ENCODE results near the gene AGFG2.
"Not testable (repeated sequence)": the region's sequence is repeated elsewhere in the genome, so short reads cannot be mapped to it uniquely, and the experiment has no call there.

The AGFG2 gene, protein sequence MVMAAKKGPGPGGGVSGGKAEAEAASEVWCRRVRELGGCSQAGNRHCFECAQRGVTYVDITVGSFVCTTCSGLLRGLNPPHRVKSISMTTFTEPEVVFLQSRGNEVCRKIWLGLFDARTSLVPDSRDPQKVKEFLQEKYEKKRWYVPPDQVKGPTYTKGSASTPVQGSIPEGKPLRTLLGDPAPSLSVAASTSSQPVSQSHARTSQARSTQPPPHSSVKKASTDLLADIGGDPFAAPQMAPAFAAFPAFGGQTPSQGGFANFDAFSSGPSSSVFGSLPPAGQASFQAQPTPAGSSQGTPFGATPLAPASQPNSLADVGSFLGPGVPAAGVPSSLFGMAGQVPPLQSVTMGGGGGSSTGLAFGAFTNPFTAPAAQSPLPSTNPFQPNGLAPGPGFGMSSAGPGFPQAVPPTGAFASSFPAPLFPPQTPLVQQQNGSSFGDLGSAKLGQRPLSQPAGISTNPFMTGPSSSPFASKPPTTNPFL

DNA sequence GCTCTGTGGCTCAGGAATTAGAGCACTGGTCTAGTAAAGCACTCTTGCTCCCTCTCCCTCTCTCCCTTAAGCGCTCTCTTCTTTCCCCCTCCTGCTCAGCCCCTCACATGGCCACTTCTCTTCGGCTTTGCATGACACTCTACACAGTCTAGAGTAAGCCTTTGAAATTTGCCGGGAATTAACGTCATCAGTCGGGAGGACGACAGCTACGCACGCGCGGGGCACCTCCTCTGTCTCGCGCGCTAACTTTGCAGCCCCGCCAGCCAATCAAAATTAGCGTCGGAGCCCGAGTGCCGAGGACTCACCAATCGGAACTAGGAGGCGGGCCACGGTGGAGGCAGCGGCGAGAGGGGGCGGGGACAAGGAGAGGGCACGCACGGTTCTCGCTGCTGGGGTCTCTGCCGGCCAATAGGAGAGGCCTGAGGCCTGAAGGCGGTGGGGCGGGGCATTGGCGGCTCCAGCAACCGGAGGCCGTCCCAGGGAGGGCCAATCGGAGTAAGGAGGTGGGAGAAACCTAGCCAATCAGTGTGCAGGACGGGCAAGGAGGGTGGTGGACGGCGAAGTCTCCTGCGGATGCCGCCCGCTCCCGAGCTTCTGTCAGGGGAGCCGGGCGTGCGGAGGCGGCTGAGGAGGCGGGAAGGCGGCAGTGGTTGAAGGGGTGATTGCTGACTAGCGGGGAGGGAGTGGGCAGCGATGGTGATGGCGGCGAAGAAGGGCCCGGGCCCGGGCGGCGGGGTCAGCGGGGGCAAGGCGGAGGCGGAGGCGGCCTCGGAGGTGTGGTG is at the start of gene AGFG2:
Gene AGFG2 (plus strand): TSS at position 550 of the 782 bp plus-strand sequence. CDS start 144 bp downstream, at position 694.
- DNase-seq = peak; percentile 100

DNA sequence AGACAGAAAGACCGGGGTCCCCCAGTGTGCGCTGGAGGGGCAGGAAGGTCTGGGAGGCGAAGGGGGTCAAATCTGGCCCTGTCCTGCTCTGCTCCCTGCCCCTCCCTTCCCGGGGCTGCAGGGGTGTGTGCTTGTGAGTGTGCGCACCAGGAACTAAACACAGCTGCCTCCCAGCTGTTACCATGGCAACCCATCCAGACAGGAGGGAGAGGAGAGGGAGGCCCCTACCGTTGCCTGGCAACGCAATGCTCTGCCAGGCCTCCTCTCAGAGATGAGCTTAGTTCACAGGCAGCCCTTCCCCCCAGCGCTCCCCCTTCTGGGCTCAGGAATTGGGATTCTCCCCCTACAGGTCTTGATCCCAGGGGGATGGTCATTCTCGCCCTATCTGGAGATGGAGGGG is 49.2 kb upstream of the AGFG2 start:
- DNase-seq = peak; percentile 91

DNA sequence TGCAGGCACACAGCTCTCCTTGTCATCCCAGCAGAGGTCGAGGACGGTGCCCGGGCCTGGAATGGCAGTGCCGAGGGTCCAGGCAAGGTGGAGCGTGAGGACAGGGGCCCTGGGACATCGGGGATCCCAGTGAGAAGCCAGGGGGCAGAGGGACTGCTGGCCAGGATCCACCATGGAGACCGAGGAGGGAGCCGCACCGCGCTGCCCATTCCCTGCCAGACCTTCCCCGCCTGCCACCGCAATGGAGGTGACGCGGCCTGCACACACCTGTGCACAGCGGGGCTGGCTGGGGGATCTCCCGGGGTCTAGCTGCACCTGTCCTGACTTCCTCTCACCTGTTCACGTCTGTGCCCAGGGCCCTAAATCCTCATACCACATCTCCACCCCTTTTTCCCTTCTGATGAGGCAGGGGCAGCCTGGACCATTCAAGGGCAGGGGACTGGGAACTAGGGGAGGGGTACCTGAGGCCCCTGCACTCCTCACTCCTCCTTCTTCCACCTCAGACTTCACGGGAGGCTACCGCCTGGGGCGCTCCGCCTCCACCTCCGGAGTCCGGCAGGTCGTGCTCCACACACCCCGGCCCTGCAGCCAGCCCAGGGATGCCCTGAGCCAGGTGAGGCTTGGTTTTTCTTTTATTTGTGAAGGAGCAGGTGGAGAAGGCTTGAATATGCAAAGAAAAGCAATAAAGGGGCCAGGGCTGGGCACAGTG is 48.4 kb upstream of the AGFG2 start:
- DNase-seq = no peak

DNA sequence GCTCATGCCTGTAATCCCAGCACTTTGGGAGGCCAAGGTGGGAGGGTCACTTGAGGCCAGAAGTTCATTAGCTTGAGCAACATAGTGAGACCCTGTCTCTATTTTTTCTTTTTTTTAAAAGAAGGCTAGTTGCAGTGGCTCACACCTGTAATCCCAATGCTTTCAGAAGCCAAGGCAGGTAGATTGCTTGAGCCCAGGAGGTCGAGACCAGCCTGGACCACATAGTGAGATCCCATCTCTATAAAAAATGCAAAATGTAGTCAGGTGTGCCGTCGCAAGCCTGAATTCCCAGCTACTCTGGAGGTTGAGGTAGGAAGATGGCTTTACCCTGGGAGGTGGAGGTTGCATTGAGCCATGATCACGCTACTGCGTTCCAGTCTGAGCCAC is 47.8 kb upstream of the AGFG2 start:
- DNase-seq = no peak

DNA sequence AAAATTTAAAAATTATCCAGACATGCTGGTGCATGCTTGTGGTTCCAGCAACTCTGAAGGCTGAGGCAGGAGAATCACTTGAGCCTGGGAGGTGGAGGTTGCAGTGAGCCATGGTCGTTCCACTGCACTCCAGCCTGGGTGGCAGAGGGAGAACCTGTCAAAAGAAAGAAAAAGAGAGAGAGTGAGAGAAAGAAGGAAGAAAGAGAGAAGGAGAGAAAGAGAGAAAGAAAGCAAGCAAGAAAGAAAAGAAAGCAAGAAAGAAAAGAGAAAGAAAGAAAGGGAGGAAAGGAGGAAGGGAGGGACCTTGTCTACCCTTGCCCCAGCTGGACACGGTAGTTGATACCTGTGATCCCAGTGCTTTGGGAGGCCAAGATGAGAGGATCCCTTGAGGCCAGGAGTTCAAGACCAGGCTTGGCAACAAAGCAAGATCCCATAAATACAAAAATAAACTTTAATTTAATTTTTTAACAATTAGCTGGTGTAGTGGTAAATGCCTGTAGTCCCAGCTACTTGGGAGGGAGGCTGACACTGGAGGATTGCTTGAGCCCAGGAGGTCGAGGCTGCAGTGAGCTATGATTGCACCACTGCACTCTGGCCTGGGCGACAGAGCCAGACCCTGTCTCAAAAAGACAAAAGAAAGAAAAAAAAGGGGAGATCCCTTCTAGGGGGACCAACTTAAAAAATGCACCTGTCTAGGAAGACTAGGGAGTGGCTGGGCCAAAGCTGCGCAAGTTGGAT is 46.1 kb upstream of the AGFG2 start:
- DNase-seq = no peak

DNA sequence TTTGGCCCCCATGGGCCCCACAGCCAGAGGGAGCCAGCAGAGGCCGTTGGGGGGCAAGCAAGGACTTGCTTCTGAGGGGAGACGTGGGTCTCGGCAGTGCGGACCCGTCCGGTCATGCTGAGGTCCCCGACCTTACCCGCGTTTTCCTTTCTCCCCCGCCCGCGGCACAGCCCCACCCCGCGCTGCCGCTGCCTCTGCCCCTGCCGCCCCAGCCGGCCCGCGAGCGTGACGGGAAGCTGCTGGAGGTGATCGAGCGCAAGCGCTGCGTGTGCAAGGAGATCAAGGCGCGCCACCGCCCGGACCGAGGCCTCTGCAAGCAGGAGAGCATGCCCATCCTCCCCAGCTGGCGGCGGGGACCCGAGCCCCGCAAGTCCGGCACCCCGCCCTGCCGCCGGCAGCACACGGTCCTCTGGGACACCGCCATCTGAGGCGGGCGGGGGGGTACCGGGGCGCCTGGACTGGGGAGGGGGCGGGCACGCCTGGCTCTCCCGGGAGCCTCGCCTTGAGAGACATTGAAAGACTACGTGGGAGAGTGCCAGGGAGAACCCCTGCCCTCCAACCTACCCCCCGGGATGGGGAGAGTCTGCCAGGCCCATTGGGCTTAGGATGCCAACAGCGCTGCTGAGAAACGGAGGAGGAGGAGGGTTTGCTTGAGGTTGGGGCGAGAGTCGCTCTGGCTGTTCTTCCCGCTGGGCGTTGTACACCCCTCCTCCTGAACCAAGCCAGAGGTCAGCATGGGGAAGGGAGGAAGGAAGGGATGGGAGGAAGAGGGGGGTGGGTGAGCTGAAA is 45.3 kb upstream of the AGFG2 start:
- DNase-seq = peak; percentile 77

DNA sequence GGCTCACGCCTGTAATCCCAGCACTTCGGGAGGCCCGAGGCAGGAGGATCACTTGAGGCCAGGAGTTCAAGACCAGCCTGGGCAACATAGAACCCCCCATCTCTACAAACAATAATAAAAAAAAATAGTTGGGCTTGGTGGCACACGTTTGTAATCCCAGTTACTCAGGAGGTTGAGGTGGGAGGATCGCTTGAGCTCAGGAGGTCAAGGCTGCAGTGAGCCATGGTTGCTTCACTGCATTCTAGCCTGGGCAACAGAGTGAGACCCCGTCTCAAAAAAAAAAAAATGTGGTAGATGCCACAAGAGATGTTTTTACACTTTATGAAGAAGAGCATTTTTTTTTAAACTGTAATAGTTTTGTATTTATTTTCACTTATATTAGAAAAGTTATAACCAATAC is 42.5 kb upstream of the AGFG2 start:
- DNase-seq = no peak

DNA sequence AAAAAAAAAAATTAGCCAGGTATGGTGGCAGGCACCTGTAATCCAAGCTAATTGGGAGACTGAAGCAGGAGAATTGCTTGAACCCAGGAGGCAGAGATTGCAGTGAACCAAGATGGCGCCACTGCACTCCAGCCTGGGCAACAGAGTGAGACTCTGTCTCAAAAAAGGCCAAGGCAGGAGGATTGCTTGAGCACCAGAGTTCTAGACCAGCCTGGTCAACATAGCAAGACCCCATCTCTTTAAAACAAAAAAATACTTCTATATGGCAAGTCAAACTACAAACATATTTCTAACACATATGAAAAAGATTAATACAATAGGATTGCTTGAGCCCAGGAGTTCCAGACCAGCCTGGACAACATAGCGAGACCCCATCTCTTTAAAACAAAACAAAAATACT is 38.3 kb upstream of the AGFG2 start:
- not testable (repeated sequence) for DNase-seq

DNA sequence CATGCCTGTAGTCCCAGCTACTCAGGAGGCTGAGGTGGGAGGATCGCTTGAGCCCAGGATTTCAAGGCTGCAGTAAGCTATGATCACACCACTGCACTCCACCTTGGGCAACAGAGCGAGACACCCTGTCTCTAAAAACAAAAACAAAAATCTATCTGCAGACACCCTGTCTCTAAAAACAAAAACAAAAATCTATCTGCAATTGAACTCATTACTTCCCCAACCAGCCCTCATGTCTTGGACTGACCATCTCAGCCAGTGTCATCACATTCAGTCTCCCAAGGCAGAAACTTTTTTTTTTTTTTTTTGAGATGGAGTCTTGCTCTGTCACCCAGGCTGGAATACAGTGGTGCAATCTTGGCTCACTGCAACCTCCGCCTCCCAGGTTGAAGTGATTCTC is 35.0 kb upstream of the AGFG2 start:
- DNase-seq = not testable (repeated sequence)

DNA sequence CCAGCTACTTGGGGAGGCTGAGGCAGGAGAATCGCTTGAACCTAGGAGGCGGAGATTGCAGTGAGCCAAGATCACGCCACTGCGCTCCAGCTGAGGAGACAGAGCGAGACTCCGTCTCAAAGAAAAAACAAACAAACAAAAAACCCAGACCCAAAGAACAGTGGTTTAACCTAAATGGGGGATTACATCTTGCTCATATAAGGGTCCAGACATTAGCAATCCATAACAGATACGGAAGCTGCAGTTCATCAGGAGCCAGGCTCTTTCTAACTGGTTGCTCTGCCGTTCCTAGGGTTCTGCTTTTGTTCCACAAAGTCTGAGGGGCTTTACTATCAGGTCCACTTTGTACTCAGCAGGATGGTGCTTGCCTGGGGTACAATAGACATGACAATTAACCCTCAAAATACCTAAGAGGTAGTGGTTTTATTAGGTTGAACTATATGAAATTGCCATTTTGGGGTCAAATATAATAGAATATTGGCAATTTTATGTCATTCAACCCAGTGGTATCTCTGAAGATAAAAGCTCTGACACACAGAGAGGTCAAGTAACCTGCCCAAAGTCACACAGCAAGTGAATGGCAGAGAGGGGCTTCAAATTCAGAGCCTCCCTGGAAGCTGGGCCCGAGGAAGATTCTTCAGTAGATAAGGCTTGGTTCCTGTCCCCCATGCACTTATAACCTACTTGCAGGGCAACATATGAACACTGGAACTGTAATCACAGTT is 34.0 kb upstream of the AGFG2 start:
- no peak for DNase-seq

DNA sequence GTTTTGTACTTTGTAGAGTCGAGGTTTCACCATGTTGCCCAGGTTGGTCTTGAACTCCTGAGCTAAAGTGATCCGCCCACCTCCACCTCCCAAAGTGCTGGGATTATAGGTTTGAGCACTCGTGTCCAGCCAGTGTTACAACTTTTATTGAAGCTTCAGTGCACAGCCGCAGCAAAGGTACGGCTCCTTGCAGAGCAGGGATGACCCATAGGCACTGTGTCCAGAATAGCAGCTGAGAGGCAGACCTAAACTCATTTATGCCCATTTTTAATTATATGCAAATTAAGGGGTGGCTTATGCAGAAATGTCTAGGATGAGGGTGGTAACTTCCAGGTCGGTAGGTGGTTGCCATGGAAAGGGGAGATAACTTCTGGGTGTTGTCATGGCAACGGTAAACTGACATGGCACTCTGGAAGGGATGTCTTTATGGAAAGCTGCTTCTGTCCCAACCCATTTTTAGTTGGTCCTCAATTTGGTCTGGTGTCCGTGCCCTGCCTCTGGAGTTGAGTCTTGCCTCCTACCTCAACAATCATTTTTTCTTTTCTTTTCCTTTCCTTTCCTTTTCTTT is 32.6 kb upstream of the AGFG2 start:
- peak; percentile 56 for DNase-seq

DNA sequence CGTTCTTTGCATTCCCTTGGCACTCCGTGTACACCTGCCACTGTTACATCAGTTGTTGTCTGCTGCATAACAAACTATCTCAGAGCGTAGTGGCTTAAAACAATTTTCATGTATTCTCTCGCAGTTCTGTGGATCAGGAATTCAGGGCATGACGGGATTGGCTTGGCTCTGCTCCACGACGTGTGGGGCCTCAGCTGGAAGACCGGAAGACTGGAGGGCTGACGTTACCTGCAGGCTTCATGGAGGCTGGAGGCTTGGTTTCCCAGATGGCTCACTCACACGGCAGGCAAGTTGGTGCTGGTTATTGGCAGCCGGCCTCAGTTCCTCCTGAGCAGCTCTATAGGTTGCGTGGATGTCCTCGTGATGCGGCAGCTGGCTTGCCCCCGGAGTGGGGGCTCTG is 29.8 kb upstream of the AGFG2 start:
- no peak for DNase-seq

DNA sequence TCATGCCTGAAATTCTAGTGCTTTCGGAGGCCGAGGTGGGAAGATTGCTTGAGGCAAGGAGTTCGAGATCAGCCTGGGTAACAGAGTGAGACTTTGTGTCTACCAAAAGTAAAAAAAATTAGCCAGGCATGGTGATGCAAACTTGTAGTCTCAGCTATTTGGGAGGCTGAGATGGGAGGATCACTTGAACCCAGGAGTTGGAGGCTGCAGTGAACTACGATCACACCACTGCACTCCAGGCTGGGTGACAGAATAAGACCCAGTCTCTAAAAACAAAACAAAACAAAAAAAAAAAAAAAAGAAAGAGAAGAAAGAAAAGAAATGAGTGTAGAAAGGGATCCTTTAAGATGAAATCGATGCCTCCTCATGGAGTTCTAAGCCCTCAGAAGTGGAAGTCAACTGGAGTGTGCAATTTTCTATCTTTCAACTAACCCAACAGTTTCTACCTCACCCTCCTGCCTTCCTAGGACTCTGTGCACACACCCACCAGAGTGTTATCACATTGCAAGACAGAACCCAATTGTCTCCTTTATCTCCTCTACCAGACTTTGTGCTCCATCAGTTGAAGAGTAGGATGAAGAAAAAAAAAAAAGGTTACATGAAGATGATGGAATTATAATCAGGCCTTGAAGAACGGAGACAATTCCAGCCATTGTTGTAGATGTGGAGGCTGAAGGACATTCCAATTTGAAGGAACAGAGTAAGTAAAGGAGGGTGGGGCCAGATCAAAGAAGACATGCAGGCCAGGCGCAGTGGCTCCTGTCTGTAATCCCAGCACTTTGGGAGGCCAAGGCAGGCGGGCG is 28.4 kb upstream of the AGFG2 start:
- DNase-seq = peak; percentile 96

DNA sequence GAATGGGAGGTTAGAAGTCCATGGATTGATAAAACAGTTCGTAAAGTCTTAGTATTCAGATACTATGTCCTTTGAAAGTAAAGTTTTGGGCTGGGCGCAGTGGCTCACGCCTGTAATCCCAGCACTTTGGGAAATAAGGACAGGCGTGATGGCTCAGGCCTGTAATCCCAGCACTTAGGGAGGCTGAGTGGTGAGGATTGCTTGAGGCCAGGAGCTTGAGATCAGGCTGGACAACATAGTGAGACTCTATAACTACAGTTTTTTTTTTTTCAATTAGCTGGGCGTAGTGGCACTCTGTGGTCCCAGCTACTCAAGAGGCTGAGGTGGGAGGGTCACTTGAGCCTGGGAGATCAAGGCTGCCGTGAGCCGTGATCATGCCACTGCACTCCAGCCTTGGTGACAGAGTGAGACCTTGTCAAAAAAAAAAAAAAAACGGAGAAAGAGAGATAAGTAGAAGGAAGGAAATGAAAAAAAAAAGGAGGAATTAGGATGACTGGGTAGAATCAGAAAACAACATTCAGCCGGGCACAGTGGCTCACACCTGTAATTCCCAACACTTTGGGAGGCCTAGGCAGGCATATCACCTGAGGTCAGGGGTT is 25.7 kb upstream of the AGFG2 start:
- peak; percentile 71 for DNase-seq

DNA sequence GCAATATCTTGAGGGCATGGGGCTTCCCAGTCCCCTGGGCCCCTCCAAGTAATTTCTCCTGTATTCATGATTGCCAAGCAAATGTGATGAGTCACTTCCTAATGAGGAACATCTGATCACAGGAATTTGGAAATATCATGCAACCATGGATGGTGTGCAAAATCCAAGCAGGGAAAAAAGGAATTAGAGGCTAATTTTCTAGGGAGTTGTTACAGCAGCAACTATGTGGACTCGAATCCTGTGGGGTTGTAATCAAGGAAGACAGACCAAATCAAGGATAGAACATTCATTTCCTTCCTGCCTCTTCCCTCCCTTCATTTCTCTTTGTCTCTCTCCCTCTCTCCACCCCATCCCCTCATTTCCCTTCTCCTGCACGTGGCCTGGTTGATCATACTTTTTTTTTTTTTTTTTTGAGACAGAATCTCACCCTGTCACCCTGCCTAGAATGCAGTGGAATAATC is 23.9 kb upstream of the AGFG2 start:
- DNase-seq = no peak

DNA sequence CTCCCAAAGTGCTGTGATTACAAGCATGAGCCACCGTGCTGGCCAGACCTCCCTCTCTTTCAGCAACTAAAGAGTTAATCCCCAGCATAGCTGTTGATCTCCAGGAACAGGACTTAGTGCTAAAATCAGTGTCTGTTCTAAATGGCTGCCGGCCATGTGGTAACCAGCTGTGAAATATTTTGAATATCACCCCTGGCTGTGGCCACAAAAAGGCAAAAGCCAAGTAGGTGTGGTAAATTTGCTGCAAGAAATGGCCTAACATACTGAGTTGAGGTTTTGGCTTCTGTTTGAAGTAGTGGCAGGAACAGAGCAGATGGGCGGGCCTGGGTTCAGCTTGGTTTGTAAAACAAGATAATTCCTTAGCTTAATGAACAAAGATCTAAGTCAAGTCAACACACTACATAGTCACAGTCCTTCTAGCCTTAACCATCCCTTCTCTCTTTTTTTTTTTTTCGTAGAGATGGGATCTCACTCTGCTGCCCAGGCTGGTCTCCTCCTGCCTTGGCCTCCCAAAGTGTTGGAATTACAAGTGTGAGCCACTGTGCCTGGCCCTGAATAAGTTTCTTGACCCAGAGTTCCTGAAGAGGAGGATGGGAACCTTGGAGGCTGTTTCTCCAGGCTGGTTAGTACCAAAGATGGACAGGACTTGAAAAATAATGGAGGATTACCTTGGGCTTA is 22.7 kb upstream of the AGFG2 start:
- peak; percentile 95 for DNase-seq

DNA sequence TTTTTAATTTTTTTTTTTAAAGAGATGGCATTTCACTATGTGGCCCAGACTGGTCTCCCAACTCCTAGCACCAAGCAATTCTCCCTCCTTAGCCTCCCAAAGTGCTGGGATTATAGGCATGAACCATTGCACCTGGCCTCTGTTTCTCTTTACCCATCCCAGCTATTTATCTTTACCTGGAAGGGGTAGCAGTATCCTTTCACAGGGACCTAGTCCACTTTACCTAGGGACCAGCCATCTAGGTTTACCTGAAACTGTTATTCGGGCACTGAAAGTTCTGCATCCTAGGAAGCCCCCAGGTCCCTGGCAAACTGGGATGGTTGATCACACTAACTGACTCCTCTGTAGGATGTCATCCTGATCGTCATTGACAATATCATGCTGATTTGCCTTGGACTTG is 21.7 kb upstream of the AGFG2 start:
- no peak for DNase-seq

DNA sequence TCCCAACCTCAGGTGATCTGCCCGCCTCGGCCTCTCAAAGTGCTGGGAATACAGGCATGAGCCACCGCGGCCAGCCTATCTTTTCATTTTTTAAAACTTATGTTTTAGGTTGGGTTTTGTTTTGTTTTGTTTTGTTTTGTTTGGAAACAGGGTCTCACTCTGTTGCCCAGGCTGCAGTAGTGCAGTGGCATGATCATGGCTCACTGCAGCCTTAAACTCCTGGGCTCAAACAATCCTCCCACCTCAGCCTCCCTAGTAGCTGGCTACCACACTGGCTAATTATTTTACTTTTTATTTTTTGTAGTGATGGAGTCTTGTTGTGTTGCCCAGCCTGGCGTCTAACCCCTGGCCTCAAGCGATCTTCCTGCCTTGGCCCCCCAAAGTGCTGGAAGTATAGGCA is 19.4 kb upstream of the AGFG2 start:
- DNase-seq = no peak

DNA sequence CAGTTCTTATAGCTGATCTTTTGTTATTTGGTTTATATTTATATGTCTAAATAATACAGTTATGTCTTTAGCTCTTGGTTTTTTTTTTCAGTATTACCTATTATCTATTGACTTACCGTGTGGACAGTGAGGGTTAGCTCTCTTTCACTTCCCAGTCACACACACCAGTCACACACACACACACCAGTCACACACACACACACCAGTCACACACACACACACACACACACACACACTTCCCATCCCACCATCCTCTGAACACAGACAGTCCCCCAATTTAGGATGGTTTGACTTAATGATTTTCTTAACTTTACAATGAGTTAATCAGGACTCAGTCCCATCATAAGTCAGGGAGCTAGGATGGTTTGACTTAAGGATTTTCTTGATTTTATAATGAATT is 18.9 kb upstream of the AGFG2 start:
- no peak for DNase-seq

Data from hematopoietic multipotent progenitor cell treated with erythropoietin and hydrocortisone succinate and interleukin-3 and kit ligand, for 4 days (in vitro differentiated cells).